ENCODE measurements around the gene GAK. TPM values are rescaled to one million over a fixed set of nuclear protein-coding genes. Genes with fewer than 3 reads are reported as not detected.

The GAK gene
- total RNA-seq, 1 donor from 2014 or later, result 27.6 TPM

DNA sequence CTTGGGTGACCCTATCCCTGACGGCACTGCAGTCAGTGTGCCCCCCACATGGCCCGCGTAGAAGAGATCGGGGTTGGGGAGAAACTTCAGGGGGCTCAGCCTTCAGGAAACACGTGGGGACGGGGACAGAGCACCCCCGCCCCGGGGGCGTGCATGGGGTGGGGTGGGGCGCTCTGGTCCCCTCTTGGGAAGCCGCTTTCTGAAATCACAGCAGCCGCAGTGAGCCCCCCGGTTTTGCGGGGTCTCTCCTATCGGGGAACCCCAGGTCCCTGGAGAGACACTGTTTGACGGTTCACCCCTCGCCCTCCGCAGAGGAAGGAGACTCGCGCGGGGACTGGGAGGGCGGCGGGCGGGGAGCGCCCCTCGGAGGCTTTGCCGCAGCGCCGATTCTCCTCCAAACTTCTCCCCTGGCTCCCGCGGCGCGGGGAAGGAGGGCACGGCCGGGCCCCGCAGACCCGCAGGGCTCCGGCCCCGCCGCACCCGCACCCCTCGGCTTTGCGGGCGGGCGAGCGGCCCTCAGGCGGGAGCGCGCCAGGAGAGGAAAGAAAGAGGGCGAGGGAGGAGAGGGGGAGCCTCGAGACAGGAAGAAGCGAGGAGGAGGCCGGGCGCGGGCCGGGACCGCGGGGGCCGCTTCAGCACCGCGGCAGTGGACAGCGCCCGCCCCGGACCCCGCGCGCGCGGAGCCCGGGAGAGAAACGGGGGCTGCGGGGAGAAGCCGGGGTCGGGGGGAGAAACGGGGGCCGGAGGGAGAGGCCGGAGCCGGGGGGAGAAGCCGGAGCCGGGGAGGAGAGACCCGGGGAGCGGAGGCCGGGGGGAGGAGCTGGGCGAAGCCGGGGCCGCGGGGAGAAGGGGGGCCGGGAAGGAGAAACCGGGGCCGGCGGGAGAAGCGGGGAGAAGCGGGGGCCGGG, 106.8 kb downstream of the GAK start:
- H3K9ac ChIP-seq, result no peak overlapping the region
- H3K27ac ChIP-seq, result no peak overlapping the region
- Mint-ChIP-seq H3K4me1 (no peaks in the 10 kb centered on the region), H3K9me3 (no peaks in the 10 kb centered on the region), H3K27me3 (ENCODE audit: insufficient read depth, low read depth) (peaks cover 48% of the 10 kb centered on the region), H3K36me3 (no peaks in the 10 kb centered on the region), H3K4me3 (peak overlapping the region; percentile 33), H3K27ac (no peak overlapping the region)
- no peaks in the 10 kb centered on the region for H3K9me3 ChIP-seq (ENCODE audit: low read depth)
- H4K20me1 ChIP-seq (ENCODE audit: low read depth), result peaks cover 56% of the 10 kb centered on the region
- H3K4me2 ChIP-seq, result peak overlapping the region; percentile 57
- no peaks in the 10 kb centered on the region for H3K79me2 ChIP-seq (ENCODE audit: low read depth)
- peaks cover 7% of the 10 kb centered on the region for H3K4me1 ChIP-seq
- TF ChIP-seq EZH2phosphoT487 (IDR thresholded peaks at IDR 0.05) (peak; percentile 75), EZH2 (IDR thresholded peaks at IDR 0.05) (peak; percentile 92)
- TF ChIP-seq, protein P1, sequence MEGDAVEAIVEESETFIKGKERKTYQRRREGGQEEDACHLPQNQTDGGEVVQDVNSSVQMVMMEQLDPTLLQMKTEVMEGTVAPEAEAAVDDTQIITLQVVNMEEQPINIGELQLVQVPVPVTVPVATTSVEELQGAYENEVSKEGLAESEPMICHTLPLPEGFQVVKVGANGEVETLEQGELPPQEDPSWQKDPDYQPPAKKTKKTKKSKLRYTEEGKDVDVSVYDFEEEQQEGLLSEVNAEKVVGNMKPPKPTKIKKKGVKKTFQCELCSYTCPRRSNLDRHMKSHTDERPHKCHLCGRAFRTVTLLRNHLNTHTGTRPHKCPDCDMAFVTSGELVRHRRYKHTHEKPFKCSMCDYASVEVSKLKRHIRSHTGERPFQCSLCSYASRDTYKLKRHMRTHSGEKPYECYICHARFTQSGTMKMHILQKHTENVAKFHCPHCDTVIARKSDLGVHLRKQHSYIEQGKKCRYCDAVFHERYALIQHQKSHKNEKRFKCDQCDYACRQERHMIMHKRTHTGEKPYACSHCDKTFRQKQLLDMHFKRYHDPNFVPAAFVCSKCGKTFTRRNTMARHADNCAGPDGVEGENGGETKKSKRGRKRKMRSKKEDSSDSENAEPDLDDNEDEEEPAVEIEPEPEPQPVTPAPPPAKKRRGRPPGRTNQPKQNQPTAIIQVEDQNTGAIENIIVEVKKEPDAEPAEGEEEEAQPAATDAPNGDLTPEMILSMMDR (IDR thresholded peaks at IDR 0.05), result no peak
- peak; percentile 79 for DNase-seq (ENCODE audit: low spot score)
- H3K27me3 ChIP-seq, result peaks cover 98% of the 10 kb centered on the region
- no peak overlapping the region for H2AFZ ChIP-seq (replicated peaks)
- peak overlapping the region; percentile 21 for H3K4me3 ChIP-seq
- H3F3A ChIP-seq (ENCODE audit: low read depth), result peaks cover 3% of the 10 kb centered on the region
- no peaks in the 10 kb centered on the region for H3K36me3 ChIP-seq

DNA sequence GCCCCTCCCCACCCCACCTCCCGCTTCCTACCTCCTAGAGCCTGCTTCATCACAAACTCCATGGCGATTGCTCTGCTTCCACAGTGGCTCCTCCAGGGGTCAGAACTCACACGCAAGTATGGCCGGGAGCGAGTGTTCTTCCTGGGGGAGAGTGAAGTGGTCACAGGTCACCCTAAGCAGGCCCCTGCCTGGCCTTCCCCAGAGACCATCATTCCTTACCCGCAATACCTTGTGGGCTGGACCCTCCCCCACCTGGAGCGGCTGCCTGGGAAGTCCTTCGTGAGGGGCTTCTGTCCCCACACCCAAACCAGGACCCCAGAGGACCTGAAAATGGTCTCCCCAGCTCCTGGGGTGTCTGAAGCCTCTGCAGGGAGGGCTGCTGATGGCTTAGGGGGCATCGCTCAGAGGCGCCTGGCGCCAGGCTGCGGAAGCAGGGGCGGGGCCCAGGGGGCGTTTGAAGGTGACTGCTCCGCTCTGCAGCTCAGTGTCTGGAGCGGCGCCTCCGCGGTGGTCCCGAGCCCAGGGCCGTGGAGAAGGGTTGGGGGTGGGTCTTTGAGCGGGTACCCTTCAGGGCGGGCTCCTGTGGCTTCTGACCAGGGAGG, 107.6 kb downstream of the GAK start:
- no peak overlapping the region for H3K9ac ChIP-seq
- Mint-ChIP-seq H3K27ac (no peak overlapping the region), H3K4me1 (no peaks in the 10 kb centered on the region), H3K4me3 (peak overlapping the region; percentile 53), H3K9me3 (no peaks in the 10 kb centered on the region), H3K27me3 (ENCODE audit: insufficient read depth, low read depth) (peaks cover 49% of the 10 kb centered on the region), H3K36me3 (no peaks in the 10 kb centered on the region)
- TF ChIP-seq EZH2phosphoT487 (IDR thresholded peaks at IDR 0.05) (no peak), EZH2 (IDR thresholded peaks at IDR 0.05) (no peak)
- TF ChIP-seq, protein P1 (IDR thresholded peaks at IDR 0.05), result no peak
- peaks cover 3% of the 10 kb centered on the region for H3F3A ChIP-seq (ENCODE audit: low read depth)
- H2AFZ ChIP-seq (replicated peaks), result no peak overlapping the region
- peaks cover 56% of the 10 kb centered on the region for H4K20me1 ChIP-seq (ENCODE audit: low read depth)
- peaks cover 98% of the 10 kb centered on the region for H3K27me3 ChIP-seq
- no peak overlapping the region for H3K27ac ChIP-seq
- no peaks in the 10 kb centered on the region for H3K79me2 ChIP-seq (ENCODE audit: low read depth)
- H3K4me1 ChIP-seq, result peaks cover 7% of the 10 kb centered on the region
- H3K4me3 ChIP-seq, result no peak overlapping the region
- H3K9me3 ChIP-seq (ENCODE audit: low read depth), result no peaks in the 10 kb centered on the region
- no peak overlapping the region for H3K4me2 ChIP-seq
- no peaks in the 10 kb centered on the region for H3K36me3 ChIP-seq
- DNase-seq (ENCODE audit: low spot score), result peak; percentile 27

DNA sequence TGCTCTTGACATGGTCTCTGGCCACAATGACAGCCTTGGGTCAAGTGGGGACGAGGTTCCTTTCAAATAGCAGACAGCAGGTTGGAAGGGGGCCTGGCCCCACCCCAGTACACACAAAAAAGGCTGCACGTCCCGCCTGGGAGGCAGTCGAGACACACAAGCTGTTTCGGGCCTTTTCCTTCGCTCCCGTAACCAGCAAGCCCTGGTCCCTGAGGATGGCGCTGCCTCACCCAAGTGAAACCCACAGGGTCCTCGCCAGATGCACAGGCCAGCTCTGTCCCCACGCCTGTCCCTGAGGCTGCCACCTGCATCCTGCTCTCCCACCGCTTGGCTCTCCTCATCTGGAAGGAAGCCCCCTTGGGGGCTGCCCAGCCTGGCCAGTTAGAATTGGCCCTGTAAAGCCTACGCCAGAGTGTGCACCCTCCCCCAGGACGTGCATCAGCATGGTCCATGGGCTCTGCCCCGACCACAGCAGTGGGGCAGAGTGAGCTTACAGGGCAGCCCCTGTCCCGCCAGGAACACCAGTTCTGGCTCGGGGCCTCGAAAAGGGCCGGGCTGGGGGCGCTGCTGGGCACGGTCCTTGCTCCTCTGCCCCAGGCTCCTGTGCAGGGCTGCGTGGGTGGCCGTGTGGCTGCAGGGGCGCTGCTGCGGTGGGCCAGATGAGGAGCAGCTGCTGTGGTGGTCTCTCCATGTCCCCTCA, 108.2 kb downstream of the GAK start:
- peak overlapping the region; percentile 53 for H3K4me3 Mint-ChIP-seq
- Histone ChIP-seq H3K36me3 (no peaks in the 10 kb centered on the region), H4K20me1 (ENCODE audit: low read depth) (peaks cover 56% of the 10 kb centered on the region), H3K9me3 (ENCODE audit: low read depth) (no peaks in the 10 kb centered on the region), H3F3A (ENCODE audit: low read depth) (peaks cover 3% of the 10 kb centered on the region), H3K4me1 (peaks cover 7% of the 10 kb centered on the region), H3K27ac (no peak overlapping the region), H2AFZ (replicated peaks) (no peak overlapping the region), H3K4me3 (no peak overlapping the region), H3K27me3 (peaks cover 98% of the 10 kb centered on the region), H3K9ac (no peak overlapping the region), H3K4me2 (no peak overlapping the region), H3K79me2 (ENCODE audit: low read depth) (no peaks in the 10 kb centered on the region)
- H3K27me3 Mint-ChIP-seq (ENCODE audit: insufficient read depth, low read depth), result peaks cover 50% of the 10 kb centered on the region
- H3K27ac Mint-ChIP-seq, result no peak overlapping the region
- no peaks in the 10 kb centered on the region for H3K4me1 Mint-ChIP-seq
- TF ChIP-seq, protein P1 (IDR thresholded peaks at IDR 0.05), result no peak
- TF ChIP-seq EZH2 (IDR thresholded peaks at IDR 0.05) (no peak), EZH2phosphoT487 (IDR thresholded peaks at IDR 0.05) (no peak)
- H3K9me3 Mint-ChIP-seq, result no peaks in the 10 kb centered on the region
- DNase-seq (ENCODE audit: low spot score), result peak; percentile 30
- no peaks in the 10 kb centered on the region for H3K36me3 Mint-ChIP-seq
